Aorta (tissue), 5 donors: ENCODE measurements around the gene CLCN2. TPM values are rescaled to one million over a fixed set of nuclear protein-coding genes. Genes with fewer than 3 reads are reported as not detected.

Experiments used
- ATAC-seq: fragments of 200-7000 bp; cut with Tn5 transposase; one replicate; pipeline ENCODE4 v1.9.1; 2022; ENCODE audit warnings: moderate library complexity; ENCODE audit not compliant: low FRiP score
- DNase-seq, 2 donors: peaks; one replicate each; pipeline ENCODE4 v3.0.0-alpha.2; 2020
- H3K27ac ChIP-seq, 2 donors: one replicate each; pipeline ENCODE4 v1.5.1; 2013; ENCODE audit warnings: low read length in 2 of 2, mild to moderate bottlenecking in 2 of 2, moderate library complexity in 2 of 2, control low read depth in 1 of 2, inconsistent platforms in 1 of 2, low read depth in 1 of 2
- H3K27me3 ChIP-seq, 2 donors: one replicate each; pipeline ENCODE4 v1.6.1; 2013; ENCODE audit warnings: control low read depth in 1 of 2, low read length in 1 of 2, mild to moderate bottlenecking in 1 of 2, moderate library complexity in 1 of 2; ENCODE audit not compliant: insufficient read depth in 2 of 2, control insufficient read depth in 1 of 2
- H3K36me3 ChIP-seq, 2 donors: one replicate each; pipeline ENCODE4 v1.6.1; 2013; ENCODE audit warnings: control low read depth in 1 of 2, low read length in 1 of 2, mild to moderate bottlenecking in 1 of 2; ENCODE audit not compliant: insufficient read depth in 2 of 2, control insufficient read depth in 1 of 2
- H3K4me1 ChIP-seq, 2 donors: one replicate each; pipeline ENCODE4 v1.6.1; 2013; ENCODE audit warnings: low read length in 2 of 2, control low read depth in 1 of 2, mild to moderate bottlenecking in 1 of 2, moderate library complexity in 1 of 2; ENCODE audit not compliant: insufficient read depth in 2 of 2, control insufficient read depth in 1 of 2
- H3K4me3 ChIP-seq, 2 donors: one replicate each; pipeline ENCODE4 v1.5.1; 2013; ENCODE audit warnings: low read length in 2 of 2, control low read depth in 1 of 2, mild to moderate bottlenecking in 1 of 2
- H3K9me3 ChIP-seq: one replicate; pipeline ENCODE4 v1.6.1; 2013; ENCODE audit warnings: mild to moderate bottlenecking, low read length; ENCODE audit not compliant: control insufficient read depth
- WGBS, 2 donors: extraction: QIAGEN DNeasy Blood & Tissue Kit; methylation state at CpG; one replicate each; pipeline ENCODE4 v1.1.7; 2013; 5-methylcytosine and 5-hydroxymethylcytosine counted together
- intact Hi-C, 2 donors: fragments of 100-400 bp; cut with DNase I; formaldehyde crosslinking; loops; one replicate each; pipeline versions ENCODE4 v1.14.2 to v1.15.0; 2022
- polyA plus RNA-seq, 2 donors: library from polyadenylated mRNA; stranded (reverse); fragments of 200-250 nt; gene quantifications; one replicate each; pipeline ENCODE4 v1.2.3, GENCODE V29; 2013
- total RNA-seq, 2 donors: library from RNA; stranded (reverse); fragmentation: NEBNext Ultra II Directional; extraction: Animal tissue kit (Norgen Biotek cat#: 25700); gene quantifications; one replicate each; pipeline ENCODE4 v1.2.1, GENCODE V29; 2021
- donor health status: healthy with polysubstance abuse.
- donor health status: Bipolar disorder and iron deficiency.
- donor health status: DM: no; HTN: no; CAD: no.
- donor health status: DM: no; HTN: no; CAD: no.
- donor health status: DM: yes; HTN: yes; CAD: no.

CLCN2 gene
- total and polyA plus RNA-seq, 4 donors, result 4.1 to 14.5 (median 5.4) TPM

DNA sequence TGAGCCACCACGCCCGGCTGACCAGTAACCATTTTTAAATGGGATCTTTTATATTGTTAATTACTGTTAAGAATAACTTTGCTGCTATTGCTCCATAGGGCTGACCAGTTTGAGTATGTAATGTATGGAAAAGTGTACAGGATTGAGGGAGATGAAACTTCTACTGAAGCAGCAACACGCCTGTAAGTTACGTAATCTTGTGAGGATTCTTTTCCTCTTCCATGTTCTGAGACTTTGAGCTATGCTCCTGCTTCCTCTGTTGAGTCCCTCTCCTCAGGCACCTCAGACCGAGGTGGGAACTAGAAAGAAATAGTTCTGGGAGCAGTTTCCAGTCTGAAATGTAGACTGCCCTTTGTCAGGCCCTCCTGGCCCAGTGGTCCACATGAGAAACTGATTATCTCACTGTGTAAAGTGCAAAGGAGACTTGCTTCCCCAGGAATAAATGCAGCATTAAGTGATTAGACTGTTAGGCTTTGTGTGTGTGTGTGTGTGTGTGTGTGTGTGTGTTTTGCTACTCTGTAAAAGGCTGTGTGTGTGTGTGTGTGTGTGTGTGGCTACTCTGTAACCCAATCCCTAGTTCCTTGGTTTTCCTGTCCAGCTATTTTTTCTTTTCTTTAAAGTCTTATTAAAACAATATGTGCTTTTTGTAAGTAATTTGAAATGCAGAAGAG, 5.3 kb upstream of the CLCN2 start:
- ATAC-seq, result no peak
- intact Hi-C loops, result no loop called here
- H3K4me1 ChIP-seq, result peaks cover 3 to 4% of the 10 kb centered on the region in 2 donors
- DNase-seq, result no peak
- no peaks in the 10 kb centered on the region for H3K27me3 ChIP-seq
- no peak overlapping the region for H3K27ac ChIP-seq
- no peaks in the 10 kb centered on the region for H3K36me3 ChIP-seq
- H3K4me3 ChIP-seq, result no peak overlapping the region
- 83 to 88% methylated on average over 5 of the region's 5 CpGs for WGBS, 2 donors
- H3K9me3 ChIP-seq, result no peaks in the 10 kb centered on the region

DNA sequence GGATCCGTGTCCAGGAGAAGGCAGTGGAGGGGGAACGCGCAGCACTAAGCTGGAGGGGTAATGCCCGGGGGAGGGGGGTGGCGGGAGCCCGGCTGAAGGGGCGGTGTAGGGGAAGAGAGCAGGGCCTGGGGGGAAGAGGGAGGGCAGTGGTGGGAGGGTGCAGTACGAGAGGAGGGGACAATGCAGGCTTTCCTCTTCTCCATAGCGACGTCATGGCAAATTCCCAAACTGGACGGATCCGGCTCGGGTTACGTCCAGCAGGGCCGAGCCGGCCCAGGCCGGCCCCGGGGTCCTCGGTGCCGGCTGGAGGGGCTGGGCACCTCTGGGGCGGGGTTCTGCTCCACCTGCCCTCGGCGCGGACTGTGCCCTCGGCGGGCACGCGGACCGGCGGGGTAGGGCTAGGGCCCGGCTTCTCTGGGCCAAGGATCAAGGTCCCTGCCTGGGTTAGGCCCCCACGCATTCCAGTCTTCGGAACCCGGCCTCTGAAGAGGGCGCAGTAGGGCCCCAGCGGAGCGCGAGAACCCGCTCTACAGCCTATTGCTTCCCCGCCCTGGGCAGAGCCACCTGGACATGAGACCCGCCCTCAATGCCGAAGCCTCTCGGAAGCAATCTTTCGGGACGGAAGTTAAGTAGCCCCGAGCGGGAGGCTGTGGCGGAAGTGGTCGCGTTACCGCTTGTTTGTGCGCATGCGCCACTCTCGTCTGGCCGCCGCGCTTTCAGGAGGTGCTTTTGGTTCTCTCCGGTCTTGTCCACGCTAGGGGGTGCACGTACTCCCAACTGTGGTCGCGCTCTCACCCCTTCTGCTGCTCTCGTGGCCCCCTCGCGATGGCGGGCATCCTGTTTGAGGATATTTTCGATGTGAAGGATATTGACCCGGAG, 1.5 kb upstream of the CLCN2 start:
- no peaks in the 10 kb centered on the region for H3K36me3 ChIP-seq
- no peaks in the 10 kb centered on the region for H3K9me3 ChIP-seq
- WGBS, 2 donors, result 0 to 1% methylated on average over 48 to 68 of the region's 68 CpGs
- no peaks in the 10 kb centered on the region for H3K4me1 ChIP-seq
- intact Hi-C loops, result loop anchor here in 1 of 2 donors (2.0 kb wide), 1 partner anchor 48 kb away; the partner anchor contains the start of gene EIF4G1
- peak overlapping the region; percentile 78 to 85 for H3K4me3 ChIP-seq
- H3K27me3 ChIP-seq, result no peaks in the 10 kb centered on the region
- H3K27ac ChIP-seq, result peak overlapping the region; percentile 91 to 96
- DNase-seq, result peak; percentile 97 to 98
- ATAC-seq, result peak; percentile 93

DNA sequence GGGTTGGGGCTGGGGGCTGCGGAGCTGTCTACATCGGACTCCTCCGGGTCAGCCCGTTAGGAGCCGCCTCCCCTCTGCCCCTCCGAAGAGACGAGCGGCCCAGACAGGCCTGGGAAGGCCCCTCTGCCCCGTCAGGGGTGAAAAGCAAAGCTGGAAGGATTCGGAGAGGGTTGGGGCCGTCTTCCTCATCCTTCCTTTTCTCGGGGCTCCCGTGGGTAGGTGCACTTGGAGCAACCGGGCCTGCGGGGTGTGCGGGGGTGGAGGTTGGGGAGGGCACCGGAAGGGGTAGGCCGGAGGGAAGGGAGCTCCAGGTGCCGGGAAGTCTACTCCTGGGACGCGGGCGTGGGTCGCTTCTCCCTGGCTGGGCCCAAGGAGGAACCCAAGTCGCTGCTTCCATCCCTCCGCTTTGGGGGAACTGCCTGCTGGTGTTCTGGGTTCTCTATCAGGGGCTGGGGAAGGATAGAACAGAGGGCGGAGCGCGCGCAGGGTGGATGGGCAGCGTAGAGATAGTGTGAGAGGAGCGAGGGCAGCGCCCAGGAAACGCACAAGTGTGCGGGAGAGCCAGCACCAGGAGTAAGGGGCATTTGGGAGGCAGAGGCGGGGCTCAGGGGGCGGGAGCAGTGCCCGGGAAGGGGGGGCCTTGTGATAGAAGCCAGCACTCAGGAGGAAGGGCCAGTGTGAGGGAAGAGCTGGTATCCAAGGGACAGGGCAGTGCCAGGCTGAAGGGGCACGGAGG, 695 bp upstream of the CLCN2 start:
- H3K27ac ChIP-seq, result peak overlapping the region; percentile 25 to 91
- H3K4me1 ChIP-seq, result no peaks in the 10 kb centered on the region
- H3K27me3 ChIP-seq, result no peaks in the 10 kb centered on the region
- H3K4me3 ChIP-seq, result peak overlapping the region; percentile 78 to 85
- intact Hi-C loops, result loop anchor here (2.0 kb wide), 2 partner anchors 23 to 47 kb away; partner anchors contain the start of gene EIF4G1 (in 1 of the 2)
- ATAC-seq (peak; percentile 59), DNase-seq (peak; percentile 75 to 89)
- no peaks in the 10 kb centered on the region for H3K9me3 ChIP-seq
- WGBS, 2 donors, result 0% methylated on average over 38 of the region's 38 CpGs
- no peaks in the 10 kb centered on the region for H3K36me3 ChIP-seq

DNA sequence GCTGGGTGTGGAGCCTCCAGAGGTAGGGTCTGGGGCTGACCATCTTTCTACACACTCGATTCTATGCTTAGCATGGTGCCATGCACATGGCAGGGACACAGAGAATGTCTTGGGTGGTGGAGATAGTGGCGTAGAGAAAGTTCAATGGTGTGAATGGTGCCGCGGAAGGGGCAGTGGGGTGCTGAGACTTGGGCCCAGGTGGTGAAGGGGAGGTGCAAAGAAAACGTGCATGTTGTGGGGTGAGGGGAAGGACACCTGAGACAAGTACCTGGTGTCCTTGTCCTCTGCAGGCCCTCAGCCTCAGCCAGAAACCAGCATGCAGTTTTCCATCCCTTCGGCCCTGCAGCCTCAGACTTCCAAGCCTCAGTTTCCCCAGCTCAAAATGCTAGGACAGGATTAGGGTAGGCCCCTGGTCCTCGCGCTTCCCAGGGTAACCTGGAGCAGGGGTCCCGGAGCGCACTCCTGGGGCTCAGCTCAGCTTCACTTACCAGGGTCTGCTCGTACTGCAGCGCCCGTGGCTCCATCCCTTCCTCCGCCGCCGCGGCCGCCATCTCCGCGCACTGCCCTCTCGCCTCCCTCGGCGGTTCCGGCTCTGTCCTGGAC, 375 bp downstream of the CLCN2 start:
- Histone ChIP-seq H3K4me1 (no peaks in the 10 kb centered on the region), H3K27ac (peak overlapping the region; percentile 25 to 53), H3K9me3 (no peaks in the 10 kb centered on the region), H3K4me3 (peak overlapping the region; percentile 78 to 85), H3K36me3 (no peaks in the 10 kb centered on the region), H3K27me3 (no peaks in the 10 kb centered on the region)
- intact Hi-C loops, result loop anchor here in 1 of 2 donors (2.0 kb wide), 1 partner anchor 22 kb away; no protein-coding TSS in a partner anchor
- no peak for ATAC-seq
- WGBS, 2 donors, result 7 to 9% methylated on average over 24 of the region's 24 CpGs
- DNase-seq, result no peak

DNA sequence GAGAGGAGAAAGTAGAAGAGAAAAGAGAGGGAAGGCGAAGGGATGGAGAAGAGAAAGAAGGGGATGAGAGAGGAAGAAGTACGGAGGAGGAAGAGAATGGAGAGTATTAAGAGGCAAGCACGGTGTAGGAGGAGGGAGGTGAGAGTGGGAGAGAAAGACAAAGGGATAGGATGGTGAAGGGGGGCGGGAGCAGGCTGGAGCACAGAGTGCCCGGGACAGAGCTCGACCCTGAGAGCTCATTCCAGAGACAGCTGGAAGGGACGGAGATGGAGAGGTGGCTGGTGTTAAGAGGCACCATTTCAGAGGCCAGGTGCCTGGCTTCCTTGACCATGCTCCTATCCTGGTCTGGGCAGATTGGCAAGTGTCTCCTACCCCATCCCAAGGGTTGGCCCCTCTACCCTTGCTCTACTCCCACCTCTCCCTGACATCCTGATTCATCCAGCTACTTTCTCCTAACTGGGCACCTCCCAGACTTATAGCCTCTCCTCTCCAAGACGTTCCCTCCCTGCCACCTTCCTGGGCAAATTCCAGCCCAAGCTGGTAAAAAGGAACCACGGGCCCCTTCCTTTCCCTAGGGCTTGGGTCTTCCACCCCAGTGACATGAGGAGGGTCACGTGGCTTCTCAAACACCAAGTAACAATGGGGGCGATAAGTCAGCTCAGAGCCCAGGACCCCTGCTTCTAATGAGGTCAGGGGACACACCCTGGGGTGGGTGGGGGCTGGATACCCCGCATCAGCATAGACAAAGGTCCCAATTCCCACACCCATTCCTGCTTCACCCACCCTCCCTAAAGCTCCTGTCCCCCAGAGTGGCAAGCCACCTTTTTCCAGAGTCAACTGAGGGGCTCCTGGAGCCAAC, 1.1 kb downstream of the CLCN2 start:
- WGBS, 2 donors, result 82 to 84% methylated on average over 12 of the region's 12 CpGs
- H3K9me3 ChIP-seq, result no peaks in the 10 kb centered on the region
- no peaks in the 10 kb centered on the region for H3K36me3 ChIP-seq
- ATAC-seq (no peak), DNase-seq (no peak)
- H3K4me1 ChIP-seq, result no peaks in the 10 kb centered on the region
- H3K27ac ChIP-seq, result no peak overlapping the region
- no peak overlapping the region for H3K4me3 ChIP-seq
- no peaks in the 10 kb centered on the region for H3K27me3 ChIP-seq
- intact Hi-C loops, result loop anchor here in 1 of 2 donors (2.0 kb wide), 1 partner anchor 21 kb away; no protein-coding TSS in a partner anchor

DNA sequence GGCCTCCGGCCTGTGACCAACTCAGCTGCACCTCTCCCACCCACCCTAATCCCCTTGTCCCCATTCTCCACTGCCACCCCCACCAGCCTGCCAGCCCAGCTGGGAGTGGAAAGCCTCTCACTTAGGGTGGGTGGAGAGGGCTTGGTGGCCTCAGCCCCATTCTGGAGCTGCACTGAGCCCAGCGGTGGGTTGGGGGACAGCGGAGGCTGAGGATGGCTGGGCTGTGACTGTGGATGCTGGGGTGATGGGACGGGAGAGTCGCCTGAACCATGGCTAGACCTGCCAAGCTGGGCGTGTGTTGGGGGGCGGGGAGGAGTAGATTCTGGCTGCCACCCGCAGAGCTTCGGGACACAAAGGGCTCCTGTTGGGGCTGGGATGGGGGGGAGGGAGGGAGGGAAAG, 1.8 kb downstream of the CLCN2 start:
- no peak overlapping the region for H3K27ac ChIP-seq
- H3K27me3 ChIP-seq, result no peaks in the 10 kb centered on the region
- WGBS, 2 donors, result 73 to 81% methylated on average over 9 of the region's 9 CpGs
- intact Hi-C loops, result loop anchor here in 1 of 2 donors (2.0 kb wide), 1 partner anchor 21 kb away; no protein-coding TSS in a partner anchor
- H3K9me3 ChIP-seq, result no peaks in the 10 kb centered on the region
- no peak overlapping the region for H3K4me3 ChIP-seq
- no peaks in the 10 kb centered on the region for H3K36me3 ChIP-seq
- H3K4me1 ChIP-seq, result no peaks in the 10 kb centered on the region
- no peak for ATAC-seq
- no peak for DNase-seq

DNA sequence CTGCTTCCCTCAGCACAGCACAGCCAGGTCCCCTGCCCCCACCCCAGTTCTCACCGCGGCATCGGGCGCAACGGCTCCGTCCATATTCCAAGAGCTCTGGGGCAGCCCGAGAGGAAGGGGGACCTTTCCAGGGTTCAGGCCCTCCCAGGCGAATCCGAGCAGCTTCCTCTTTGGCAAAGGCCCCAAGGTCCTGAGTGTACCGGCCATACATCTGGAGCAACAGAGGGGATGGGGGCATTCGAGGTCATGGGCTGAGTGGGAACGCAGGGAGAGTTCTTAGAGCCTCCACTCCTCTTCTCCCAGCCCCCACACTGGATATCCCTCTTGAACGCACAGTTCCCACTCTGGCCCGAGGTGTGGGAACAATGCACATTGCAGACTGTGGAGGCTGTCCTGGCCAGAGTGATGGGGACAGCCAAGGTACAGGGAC, 2.5 kb downstream of the CLCN2 start:
- H3K36me3 ChIP-seq, result no peaks in the 10 kb centered on the region
- no peaks in the 10 kb centered on the region for H3K4me1 ChIP-seq
- H3K27ac ChIP-seq, result no peak overlapping the region
- intact Hi-C loops, result no loop called here
- no peak overlapping the region for H3K4me3 ChIP-seq
- 83 to 85% methylated on average over 14 of the region's 14 CpGs for WGBS, 2 donors
- no peaks in the 10 kb centered on the region for H3K27me3 ChIP-seq
- H3K9me3 ChIP-seq, result no peaks in the 10 kb centered on the region
- DNase-seq, result no peak
- ATAC-seq, result no peak
